HFFc6 (cell line): Measurements from ENCODE around the gene LAMB2. TPM values are rescaled to one million over a fixed set of nuclear protein-coding genes. Genes with fewer than 3 reads are reported as not detected.

ENCODE experiments used
- DNase-seq: peaks from one replicate; pipeline ENCODE4 v3.0.0-alpha.2; 2018
- H3K27ac Mint-ChIP-seq: 2 replicates; pipeline ENCODE4 v1.8.0; 2020; ENCODE audit warnings: mild to moderate bottlenecking, mixed read lengths
- H3K27me3 Mint-ChIP-seq: 2 replicates; pipeline ENCODE4 v1.8.0; 2021; ENCODE audit warnings: mild to moderate bottlenecking, moderate library complexity, mixed read lengths; ENCODE audit not compliant: insufficient read depth
- H3K36me3 Mint-ChIP-seq: 2 replicates; pipeline ENCODE4 v1.8.0; 2021; ENCODE audit warnings: low read depth, mixed read lengths
- H3K4me1 Mint-ChIP-seq: 2 replicates; pipeline ENCODE4 v1.8.0; 2020; ENCODE audit warnings: low read depth, mixed read lengths
- H3K4me3 Mint-ChIP-seq: 2 replicates; pipeline ENCODE4 v1.8.0; 2020; ENCODE audit warnings: mild to moderate bottlenecking, moderate library complexity, mixed read lengths
- H3K9me3 Mint-ChIP-seq: 2 replicates; pipeline ENCODE4 v1.8.0; 2020; ENCODE audit warnings: mild to moderate bottlenecking, mixed read lengths
- CTCF ChIP-seq: fragments of 200-600 bp; sonication (generic); IDR thresholded peaks from 2 replicates; pipeline ENCODE4 v1.5.0; 2021; ENCODE audit warnings: antibody characterized with exemption, mild to moderate bottlenecking
- total RNA-seq, 6 experiments: library from RNA; stranded (reverse); fragmentation: NEBNext Ultra II Directional; extraction: Animal tissue kit (Norgen Biotek cat#: 25700); gene quantifications; 2 replicates in 1 of 6; 3 replicates in 5 of 6; pipeline ENCODE4 v1.2.3, GENCODE V29; 2021

LAMB2 gene
- total RNA-seq, 6 experiments from 2014 or later = 432 to 518 (median 449) TPM

GRCh38 chr3:49148159-49148558, 15.3 kb upstream of the LAMB2 start:
- no peak overlapping the region for H3K4me3 Mint-ChIP-seq
- no peak for DNase-seq
- H3K27ac Mint-ChIP-seq = no peak overlapping the region
- H3K36me3 Mint-ChIP-seq = no peaks in the 10 kb centered on the region
- TF ChIP-seq CTCF = no peak
- H3K4me1 Mint-ChIP-seq = no peaks in the 10 kb centered on the region
- peaks cover 3% of the 10 kb centered on the region for H3K27me3 Mint-ChIP-seq
- H3K9me3 Mint-ChIP-seq = no peaks in the 10 kb centered on the region

- Mint-ChIP-seq H3K9me3 (peaks cover 9% of the 10 kb centered on the region), H3K36me3 (peaks cover 7% of the 10 kb centered on the region; the same call in 1 of the 2 replicates), H3K4me3 (no peak overlapping the region), H3K4me1 (peaks cover 7% of the 10 kb centered on the region), H3K27me3 (peaks cover 10% of the 10 kb centered on the region), H3K27ac (no peak overlapping the region)
- no peak for DNase-seq
- TF ChIP-seq CTCF = no peak
These were observed 7.2 kb upstream of the LAMB2 start for GRCh38 chr3:49140080-49140479.

- H3K4me1 Mint-ChIP-seq = peaks cover 26% of the 10 kb centered on the region
- H3K36me3 Mint-ChIP-seq = peaks cover 16% of the 10 kb centered on the region
- no peaks in the 10 kb centered on the region for H3K9me3 Mint-ChIP-seq
- DNase-seq = no peak
- H3K27ac Mint-ChIP-seq = no peak overlapping the region
- no peak for TF ChIP-seq CTCF
- peaks cover 3% of the 10 kb centered on the region; the same call in 1 of the 2 replicates for H3K27me3 Mint-ChIP-seq
- H3K4me3 Mint-ChIP-seq = no peak overlapping the region
These were observed 2.6 kb upstream of the LAMB2 start for GRCh38 chr3:49135499-49135898.

GRCh38 chr3:49134471-49135265, 1.8 kb upstream of the LAMB2 start:
- Mint-ChIP-seq H3K27me3 (peaks cover 3% of the 10 kb centered on the region; the same call in 1 of the 2 replicates), H3K4me1 (peaks cover 26% of the 10 kb centered on the region), H3K4me3 (peak overlapping the region; percentile 90), H3K9me3 (no peaks in the 10 kb centered on the region), H3K36me3 (peaks cover 16% of the 10 kb centered on the region), H3K27ac (peak overlapping the region; percentile 11)
- no peak for TF ChIP-seq CTCF
- DNase-seq = no peak

GRCh38 chr3:49133226-49133951, 539 bp upstream of the LAMB2 start:
- no peak for TF ChIP-seq CTCF
- peaks cover 4% of the 10 kb centered on the region; the same call in 1 of the 2 replicates for H3K27me3 Mint-ChIP-seq

More at GRCh38 chr3:49133226-49133951, 539 bp upstream of the LAMB2 start:
- Mint-ChIP-seq H3K4me1 (peaks cover 26% of the 10 kb centered on the region), H3K27ac (peak overlapping the region; percentile 96), H3K4me3 (peak overlapping the region; percentile 90), H3K9me3 (no peaks in the 10 kb centered on the region), H3K36me3 (peaks cover 24% of the 10 kb centered on the region)
- peak; percentile 81 for DNase-seq
